IPS-11a (cell line): Measurements from ENCODE around the gene TBL3.

Experiments
- H3K4me3 ChIP-seq: one replicate; pipeline ENCODE4 v1.5.1; 2013; ENCODE audit warnings: low read depth, low read length, control low read depth

Gene TBL3

DNA sequence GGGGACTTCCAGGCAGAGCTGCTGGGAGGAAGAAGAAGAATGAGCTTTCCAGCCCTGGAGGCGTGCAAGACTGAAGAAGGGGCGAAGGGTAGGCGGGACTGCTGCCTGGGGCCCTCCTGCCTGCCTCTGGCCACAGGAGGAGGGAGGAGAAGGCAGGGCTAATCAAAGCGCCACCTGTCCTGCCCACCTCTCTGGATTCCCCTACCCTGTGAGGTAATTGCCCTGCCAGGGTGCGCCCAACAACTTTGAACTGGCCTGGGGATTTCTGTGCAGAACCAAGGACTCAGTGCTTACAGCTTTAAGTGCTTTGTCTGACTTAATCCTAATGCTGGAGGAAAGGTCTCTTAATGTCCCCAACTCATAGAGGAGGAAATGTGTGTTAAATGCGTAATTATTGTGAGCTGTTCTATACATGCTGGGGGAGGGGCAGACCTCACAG is 9.6 kb downstream of the TBL3 start, which contains the start of gene NOXO1:
NOXO1 (minus strand) TSS at position 72 of the 439 bp plus-strand sequence. CDS start 290 bp downstream, outside the sequence.
- H3K4me3 ChIP-seq, result no peak within 1 kb of the TSS

DNA sequence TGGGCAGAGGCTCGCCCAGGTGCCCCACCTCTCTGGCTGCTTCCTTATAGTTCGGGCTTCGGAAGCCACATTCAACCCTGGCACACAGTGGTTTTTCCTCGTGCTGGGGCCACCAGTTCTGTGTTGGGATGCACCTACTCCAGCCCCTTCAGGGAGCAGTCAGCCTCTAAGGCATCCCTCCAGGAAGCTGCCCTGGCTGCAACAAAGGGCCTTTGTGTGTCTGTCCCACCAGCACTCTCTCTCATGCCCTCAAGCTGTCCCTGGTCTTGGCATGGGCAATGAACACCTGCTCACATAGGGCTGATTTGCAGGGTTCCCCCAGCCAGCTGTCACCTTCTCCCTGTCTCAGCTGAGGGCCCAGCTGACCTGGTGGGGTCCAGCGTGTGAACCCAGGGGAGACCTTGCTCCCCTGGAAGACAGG is 10.2 kb downstream of the TBL3 start:
- H3K4me3 ChIP-seq, result no peak overlapping the region

DNA sequence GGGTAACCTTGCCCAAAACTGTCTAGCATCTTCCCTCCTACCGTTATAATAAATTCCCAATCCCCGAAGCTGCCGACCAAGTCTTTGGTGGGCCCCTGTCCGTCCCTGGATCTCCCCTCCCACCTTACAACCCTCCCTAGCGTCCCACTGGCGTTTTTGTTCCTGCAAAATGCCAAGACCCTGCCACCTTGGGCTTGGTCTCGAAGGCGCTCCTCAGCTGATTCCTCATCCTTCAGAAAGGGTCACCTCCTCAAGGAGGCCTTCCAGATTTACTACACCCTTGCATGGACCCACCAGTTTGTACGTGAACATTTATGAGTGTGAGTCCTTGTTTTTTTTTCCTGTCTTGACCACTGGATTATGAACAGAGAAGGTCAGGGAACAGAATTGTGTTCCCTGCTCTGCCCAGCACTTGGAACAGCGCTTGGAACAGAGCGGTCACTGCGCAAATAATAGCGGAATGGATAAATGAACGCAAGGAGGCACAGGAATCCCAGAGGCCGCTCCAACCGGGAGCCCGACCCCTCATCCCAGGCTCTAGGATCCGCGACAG is 11.2 kb downstream of the TBL3 start:
- H3K4me3 ChIP-seq, result peak overlapping the region; percentile 74

DNA sequence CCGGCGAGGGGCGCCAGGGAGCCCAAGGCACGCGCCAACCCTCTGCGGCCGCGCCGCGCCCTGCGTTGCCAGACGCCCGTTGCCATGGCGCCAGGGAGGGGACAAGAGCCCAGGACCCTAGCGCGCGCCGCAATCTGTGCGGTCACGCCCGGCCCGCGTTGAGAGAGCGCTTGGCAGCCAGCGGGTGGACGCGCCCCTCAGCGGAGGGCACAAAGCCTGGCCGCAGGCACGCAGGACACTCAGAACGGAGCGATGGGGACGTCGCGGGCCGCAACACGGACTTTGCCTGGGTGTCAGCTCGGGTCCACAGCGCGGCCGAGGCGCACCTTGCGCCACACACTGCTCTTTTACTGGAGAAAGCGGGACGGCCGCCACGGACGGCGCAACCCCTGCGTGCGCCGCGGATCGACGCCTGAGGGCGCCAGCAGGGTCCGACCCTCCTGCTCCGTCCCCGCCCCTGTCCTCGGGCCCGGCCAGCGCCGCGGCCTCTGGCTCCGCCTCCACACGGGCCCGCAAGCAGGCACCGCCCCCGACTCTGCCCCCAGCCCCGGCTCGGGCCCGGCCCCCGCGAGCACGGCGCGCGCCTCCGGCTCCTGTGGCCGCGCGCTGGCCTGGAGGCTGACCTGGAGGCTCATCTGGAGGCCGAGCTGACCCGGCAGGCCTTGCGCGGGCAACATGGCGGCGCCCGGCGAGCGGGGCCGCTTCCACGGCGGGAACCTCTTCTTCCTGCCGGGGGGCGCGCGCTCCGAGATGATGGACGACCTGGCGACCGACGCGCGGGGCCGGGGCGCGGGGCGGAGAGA is 11.9 kb downstream of the TBL3 start, which contains the start of gene GFER:
GFER (plus strand) TSS at position 650 of the 803 bp plus-strand sequence; CDS start at position 676, 26 bp downstream.
- H3K4me3 ChIP-seq, result peak within 1 kb of the TSS; percentile 74

DNA sequence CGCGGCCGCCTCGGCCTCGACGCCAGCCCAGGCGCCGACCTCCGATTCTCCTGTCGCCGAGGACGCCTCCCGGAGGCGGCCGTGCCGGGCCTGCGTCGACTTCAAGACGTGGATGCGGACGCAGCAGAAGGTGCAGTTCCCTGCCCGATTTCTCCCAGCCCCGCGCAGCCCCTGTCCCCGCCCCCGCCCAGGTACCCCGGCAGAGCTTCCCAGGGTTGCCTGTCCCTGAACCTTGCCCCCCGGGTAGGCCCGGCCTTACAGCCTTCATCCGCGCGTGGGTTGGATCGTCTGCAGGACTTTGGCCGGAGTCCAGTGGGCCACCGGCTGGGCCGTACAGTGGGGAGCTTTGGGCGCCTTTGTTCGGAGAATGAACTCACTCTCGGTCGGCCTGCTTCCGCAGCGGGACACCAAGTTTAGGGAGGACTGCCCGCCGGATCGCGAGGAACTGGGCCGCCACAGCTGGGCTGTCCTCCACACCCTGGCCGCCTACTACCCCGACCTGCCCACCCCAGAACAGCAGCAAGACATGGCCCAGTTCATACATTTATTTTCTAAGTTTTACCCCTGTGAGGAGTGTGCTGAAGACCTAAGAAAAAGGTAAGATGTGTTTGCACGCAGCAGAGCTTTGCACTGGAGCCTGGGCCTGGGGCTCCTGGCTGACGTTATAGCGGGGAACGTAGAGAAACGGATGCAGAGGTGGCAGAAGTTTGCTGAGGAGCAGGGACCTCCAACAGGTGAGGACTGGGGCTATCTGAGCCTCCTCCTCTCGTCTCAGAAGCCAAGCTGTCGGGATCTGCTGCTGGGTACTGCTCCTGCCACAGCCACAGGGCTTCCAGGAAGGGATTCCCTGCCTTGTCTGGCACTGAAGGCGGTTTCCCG is 12.7 kb downstream of the TBL3 start:
- H3K4me3 ChIP-seq, result peak overlapping the region; percentile 74

DNA sequence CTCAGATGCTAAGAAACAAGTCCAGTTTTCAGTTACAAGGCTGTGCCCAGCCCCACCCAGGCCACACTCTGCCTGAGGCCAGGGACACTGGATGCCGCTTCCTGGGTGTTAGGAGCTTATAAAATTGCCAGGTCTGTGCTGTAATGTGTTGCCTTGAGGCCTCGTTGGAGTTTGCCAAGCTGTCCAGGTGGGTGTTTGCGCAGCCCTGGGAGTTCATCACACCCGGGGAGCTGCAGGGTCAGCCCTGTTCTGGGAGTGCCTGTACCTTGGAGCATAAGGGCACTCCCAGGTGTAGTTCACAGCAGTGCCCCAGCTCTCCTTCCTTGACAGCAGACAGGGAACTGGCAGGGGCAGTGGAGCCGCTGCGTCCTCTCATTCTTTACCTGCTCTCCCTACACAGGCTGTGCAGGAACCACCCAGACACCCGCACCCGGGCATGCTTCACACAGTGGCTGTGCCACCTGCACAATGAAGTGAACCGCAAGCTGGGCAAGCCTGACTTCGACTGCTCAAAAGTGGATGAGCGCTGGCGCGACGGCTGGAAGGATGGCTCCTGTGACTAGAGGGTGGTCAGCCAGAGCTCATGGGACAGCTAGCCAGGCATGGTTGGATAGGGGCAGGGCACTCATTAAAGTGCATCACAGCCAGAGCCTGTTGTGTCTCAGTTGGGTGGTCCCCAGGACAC is 13.8 kb downstream of the TBL3 start:
- H3K4me3 ChIP-seq, result no peak overlapping the region

DNA sequence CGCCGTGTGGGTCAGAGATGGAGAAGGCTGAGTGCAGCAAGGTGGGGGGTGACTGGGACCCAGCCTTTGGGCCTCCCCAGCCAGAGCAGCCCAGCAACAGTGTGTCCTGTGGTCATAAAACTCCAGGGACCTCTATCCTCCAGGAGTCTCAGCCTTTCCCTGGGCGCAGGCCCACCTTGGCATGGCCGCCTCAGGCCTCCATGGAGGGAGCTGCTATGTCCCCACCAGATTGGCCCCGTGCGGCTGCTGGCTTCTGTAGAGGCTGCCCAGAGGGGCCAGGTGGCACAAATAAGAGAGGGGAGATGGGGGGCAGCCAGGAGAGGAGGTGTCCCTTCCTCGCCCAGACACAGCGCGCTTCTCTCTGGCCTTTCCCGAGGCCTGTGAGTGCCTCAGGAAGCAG is 15.3 kb downstream of the TBL3 start:
- no peak overlapping the region for H3K4me3 ChIP-seq

DNA sequence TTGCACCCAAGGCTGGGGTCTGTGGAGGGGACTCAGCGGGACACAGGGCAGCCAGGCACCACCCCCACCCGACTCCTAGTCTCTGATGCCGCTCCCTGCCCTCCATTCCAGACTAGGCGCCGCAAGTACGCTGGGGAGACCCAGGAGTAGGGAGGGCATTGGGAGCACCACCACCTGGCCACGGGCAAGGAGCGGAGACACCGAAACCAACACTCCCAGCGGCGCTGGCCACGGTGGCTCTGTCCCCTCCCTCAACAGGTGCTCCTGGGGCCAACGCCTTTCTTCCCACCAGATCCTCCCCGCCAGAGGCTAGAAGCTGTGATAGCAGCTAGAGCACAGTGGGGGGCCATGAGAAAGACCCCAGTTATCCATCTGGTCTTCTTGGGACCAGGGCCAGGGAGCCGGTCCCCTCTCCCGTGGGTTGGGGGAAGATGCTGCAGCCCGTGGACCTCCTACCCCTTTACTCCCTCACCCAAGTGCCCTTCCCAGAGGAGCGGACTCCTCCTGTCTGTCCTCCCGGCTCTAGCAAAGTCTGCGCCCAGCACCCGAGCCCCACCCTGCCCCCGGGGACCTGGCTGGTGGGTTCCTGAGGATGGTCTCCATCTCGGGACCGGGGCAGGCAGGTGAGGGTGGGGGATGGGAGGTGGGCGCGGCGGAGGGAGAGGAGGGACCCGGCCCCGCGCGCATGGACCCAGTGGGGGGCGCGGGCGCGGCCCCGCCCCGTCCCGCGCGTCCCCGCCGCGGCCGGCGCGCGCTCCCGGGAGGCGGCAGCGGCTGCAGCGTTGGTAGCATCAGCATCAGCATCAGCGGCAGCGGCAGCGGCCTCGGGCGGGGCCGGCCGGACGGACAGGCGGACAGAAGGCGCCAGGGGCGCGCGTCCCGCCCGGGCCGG is 17.6 kb downstream of the TBL3 start, which contains the start of gene SYNGR3:
SYNGR3 (plus strand) TSS at position 762 of the 892 bp plus-strand sequence. CDS start 133 bp downstream, outside the sequence.
- peak within 1 kb of the TSS; percentile 56 for H3K4me3 ChIP-seq

DNA sequence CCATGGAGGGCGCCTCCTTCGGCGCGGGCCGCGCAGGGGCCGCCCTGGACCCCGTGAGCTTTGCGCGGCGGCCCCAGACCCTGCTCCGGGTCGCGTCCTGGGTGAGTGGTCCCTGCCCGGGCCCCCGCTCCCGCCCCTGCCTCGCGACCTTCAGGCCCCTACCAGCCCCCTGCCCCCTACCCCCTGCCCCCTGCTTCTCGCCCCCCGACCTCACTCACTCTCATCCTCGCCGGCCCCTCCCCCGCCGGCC is 18.2 kb downstream of the TBL3 start:
- peak overlapping the region; percentile 56 for H3K4me3 ChIP-seq

DNA sequence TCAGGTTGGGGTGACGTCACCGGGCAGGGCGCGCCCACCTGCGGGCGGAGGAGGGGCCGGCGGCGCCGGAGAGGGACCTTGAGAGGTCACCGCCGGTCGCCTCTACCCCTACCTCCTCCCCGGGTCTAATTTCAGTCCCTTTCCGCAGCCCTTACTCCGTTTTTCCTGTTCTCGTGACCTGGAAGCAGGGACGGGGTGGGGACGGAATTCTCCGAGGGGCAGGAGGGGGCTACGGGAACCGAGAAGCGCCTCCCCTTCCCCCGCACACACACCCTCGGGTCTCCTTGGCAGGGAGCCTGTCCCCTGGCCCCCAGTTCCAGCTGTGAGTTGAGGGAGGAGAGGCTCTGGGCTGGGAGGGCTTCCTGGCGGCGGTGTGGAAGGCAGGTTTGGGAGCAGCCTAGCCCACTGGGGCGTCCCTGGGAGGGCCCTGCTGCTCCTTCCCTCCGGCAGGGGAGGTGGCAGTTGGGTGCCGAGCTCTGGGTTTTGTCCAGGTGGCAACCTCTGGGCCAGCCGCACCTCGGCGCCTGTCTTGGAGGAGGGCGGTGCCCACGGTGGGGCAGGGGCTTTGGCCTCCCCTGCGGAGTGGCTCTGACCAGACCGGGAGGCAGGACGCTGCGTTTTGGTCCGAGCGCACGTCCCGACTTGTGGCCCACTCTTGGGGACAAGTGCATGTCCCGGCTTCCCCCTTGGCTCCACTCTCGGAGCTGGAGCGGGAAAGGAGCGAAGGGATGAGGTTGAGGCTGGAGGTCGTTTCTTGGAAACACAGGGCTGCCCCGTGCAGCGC is 18.7 kb downstream of the TBL3 start:
- peak overlapping the region; percentile 50 for H3K4me3 ChIP-seq

DNA sequence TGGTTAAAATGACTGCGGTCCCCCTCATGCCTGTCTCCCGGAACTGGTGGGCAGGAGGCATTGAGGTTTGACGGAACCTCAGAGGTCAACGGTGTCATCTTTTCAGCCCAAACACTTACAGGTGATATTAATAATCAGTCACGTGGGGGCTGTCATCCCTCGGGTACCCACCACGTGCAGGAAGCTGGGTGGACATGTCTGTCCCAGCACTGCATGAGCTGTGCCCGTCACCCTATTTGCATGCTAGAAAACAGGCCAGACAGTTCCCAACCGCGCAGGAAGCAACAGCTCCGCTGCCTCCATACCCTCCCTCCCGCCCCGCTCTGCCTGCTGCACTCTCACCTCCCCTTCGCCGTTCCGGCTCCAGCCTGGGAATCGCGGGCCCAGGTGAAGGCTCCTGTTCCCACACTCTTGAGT is 19.3 kb downstream of the TBL3 start:
- no peak overlapping the region for H3K4me3 ChIP-seq

DNA sequence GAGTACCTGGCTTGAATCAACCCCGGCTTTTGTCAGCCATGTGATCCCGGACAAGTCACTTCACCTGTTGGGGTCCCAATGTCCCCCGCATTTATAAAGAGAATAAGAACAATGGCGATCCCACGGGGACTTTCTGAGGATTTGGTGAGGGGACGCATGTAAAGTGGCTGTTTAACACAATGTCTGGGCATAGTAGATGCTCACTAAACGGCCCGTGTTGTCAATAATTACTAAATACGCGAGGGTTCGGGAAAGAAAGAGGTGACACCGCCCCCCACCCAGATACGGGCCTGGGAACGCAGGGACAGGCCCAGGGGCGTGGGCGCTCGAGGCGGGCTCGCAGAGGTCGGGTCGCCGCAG is 19.7 kb downstream of the TBL3 start:
- peak overlapping the region; percentile 8 for H3K4me3 ChIP-seq

DNA sequence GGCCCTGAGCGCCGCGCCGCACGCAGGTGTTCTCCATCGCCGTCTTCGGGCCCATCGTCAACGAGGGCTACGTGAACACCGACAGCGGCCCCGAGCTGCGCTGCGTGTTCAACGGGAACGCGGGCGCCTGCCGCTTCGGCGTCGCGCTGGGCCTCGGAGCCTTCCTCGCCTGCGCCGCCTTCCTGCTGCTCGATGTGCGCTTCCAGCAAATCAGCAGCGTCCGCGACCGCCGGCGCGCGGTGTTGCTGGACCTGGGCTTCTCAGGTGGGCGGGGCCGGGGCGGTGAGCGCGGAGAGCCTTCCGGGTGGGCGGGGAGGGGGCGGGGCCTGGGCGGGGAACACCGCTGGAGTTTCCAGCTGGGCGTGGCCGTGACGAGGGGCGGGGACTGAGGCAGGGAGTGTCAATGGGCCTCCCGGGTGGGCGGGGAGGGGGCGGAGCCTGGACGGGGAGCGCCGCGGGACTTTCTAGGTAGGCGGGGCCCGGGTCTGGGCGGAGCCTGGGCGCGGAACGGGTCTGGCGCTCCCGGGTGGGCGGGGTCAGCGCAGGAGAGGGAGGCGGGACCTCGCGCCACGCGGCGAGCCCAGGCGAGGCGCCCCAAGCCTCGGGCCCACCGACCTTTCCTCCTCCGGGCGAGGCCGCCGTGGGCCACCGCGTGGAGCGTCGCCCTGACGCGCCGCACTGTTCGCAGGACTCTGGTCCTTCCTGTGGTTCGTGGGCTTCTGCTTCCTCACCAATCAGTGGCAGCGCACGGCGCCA is 20.3 kb downstream of the TBL3 start:
- peak overlapping the region; percentile 8 for H3K4me3 ChIP-seq

DNA sequence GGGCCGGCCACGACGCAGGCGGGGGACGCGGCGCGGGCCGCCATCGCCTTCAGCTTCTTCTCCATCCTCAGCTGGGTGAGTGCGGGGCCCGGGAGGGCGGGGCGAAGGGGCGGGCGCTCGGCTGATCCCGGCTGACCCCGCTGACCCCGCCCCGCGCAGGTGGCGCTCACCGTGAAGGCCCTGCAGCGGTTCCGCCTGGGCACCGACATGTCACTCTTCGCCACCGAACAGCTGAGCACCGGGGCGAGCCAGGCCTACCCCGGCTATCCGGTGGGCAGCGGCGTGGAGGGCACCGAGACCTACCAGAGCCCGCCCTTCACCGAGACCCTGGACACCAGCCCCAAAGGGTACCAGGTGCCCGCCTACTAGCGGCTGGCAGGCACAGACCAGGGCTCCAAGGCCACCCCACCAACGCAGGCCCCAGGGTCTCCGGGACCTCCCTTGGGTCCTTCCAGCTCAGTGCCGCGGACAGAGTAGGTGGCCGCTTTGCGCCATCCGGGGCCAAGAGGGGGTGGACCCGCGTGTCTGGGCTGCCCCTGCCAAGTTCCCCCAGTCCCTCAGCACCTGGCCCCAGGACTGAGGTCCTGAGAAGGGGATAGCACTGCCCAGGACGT is 21.0 kb downstream of the TBL3 start:
- H3K4me3 ChIP-seq, result no peak overlapping the region

DNA sequence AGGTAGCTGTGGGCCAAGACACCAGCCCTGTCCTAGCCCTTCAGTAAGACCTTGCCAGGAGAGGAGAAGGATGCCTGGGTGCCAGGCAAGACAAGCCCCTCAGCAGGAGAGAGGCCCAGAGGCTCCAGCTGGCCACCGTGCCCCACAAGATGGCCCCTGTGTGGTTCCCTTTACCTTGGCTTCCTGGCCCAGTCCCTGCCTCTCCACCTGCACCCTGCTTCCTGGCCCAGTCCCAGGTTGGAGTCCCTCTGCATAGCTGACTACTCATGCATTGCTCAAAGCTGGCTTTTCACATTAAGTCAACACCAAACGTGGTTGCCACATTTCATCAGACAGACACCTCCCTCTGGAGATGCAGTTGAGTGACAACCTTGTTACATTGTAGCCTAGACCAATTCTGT is 21.9 kb downstream of the TBL3 start:
- no peak overlapping the region for H3K4me3 ChIP-seq

DNA sequence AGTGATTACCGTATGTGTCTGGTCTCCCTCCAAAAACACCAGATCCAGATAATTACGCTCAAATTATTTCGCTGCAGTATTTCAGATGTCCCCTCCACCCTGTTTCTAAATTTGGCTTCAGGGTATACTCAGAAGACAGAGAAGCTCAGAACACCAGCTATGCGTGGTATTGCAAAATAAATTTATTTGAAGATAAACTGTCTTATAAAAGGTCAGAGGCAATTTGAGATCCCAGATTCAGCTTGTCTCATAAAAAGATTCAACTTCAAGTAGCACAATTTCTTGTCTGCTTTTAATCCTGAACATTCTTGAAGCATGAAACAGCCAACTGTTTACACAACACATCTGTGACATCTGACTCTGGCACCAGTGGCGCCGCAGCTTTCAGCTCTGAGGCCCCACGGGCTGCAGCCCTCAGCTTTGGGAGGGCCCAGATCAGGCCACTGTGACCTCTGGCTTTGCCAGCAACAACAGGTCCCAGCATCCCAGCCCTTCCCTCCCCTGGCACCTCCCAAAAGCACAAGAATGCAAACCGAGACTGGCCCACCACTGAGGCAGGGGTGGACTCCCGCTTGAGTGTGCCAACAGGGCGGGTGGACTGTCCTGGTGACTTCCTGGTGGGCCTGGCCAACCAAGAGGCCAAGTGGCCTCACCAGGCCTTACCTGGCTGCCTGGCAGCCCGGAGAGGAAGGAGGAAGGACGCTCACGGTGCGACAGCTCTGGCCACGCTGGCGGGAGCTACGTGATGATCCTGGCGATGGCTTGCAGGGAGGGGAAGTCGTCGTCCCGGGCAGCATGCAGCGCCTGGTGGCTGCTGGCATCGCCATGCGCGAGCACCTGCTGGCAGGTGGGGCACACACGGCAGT is 25.9 kb downstream of the TBL3 start:
- no peak overlapping the region for H3K4me3 ChIP-seq

DNA sequence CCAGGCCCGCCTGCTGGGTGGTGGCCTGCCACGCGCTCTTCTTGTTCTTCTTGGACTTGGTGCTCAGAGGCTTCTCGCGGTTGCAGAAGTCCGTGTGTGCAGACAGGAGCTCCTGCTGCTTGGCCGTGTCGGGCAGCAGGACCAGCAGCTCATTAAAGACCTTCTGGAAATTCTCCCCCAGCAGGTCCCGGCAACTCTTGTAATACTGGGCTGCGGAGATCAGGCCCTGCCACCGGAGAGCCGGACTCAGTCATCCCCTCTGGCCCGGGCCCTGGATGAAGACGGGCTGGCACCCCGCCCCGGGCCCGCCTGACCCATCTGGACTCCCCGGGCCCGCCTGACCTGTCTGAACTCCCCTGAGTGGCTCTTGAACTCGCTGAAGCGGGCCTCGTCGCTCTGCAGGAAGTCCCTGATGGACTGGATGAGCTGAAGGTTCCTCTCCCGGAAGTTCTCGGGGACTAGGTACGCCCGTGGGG is 26.5 kb downstream of the TBL3 start:
- H3K4me3 ChIP-seq, result no peak overlapping the region
